ENCODE measurements around the gene CASKIN1.

GRCh38 chr16:2198283-2198682 is 1.9 kb upstream of the CASKIN1 start:
- TF ChIP-seq EZH2 (IDR thresholded peaks at IDR 0.05) (no peak), POLR2AphosphoS5 (IDR thresholded peaks at IDR 0.05; ENCODE audit: borderline replicate concordance, low read depth, low read length) (no peak)
